ENCODE results near the gene PCDHGB6. TPM values are rescaled to one million over a fixed set of nuclear protein-coding genes. Genes with fewer than 3 reads are reported as not detected.
A peak's percentile ranks its signal among the peaks of the same experiment; 100 is the strongest.
"Not testable (repeated sequence)": the region's sequence is repeated elsewhere in the genome, so short reads cannot be mapped to it uniquely, and the experiment has no call there.

Gene PCDHGB6
- total RNA-seq, 1 donor from 2014 or later: 7.5 TPM

DNA sequence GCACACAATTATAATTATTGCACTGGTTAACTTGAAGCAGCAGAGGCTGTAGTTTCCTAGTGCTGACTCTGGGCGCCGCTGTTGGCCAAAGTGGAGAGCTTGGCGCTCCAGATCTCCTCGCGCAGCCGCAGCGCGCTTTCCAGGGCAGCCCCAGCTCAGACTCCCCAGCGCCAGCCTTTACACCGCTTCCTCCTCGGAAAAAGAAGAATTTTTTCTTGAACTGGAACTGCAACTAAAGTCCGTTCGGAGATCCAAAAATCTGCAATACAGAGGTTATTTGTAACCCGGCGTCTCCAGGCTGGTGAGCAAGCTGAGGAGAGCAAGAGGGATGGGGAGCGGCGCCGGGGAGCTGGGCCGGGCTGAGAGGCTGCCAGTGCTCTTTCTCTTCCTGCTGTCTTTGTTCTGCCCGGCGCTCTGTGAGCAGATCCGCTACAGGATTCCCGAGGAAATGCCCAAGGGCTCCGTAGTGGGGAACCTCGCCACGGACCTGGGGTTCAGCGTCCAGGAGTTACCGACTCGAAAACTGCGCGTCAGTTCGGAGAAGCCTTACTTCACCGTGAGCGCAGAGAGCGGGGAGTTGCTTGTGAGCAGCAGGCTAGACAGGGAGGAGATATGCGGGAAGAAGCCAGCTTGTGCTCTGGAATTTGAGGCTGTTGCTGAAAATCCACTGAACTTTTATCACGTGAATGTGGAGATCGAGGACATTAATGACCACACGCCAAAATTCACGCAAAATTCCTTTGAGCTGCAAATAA, 20.1 kb upstream of the PCDHGB6 start, which contains the start of gene PCDHGB4:
PCDHGB4 (plus strand) TSS at position 142 of the 755 bp plus-strand sequence; CDS start at position 329, 187 bp downstream.
- ATAC-seq (peak; percentile 92), DNase-seq (peak; percentile 74)

DNA sequence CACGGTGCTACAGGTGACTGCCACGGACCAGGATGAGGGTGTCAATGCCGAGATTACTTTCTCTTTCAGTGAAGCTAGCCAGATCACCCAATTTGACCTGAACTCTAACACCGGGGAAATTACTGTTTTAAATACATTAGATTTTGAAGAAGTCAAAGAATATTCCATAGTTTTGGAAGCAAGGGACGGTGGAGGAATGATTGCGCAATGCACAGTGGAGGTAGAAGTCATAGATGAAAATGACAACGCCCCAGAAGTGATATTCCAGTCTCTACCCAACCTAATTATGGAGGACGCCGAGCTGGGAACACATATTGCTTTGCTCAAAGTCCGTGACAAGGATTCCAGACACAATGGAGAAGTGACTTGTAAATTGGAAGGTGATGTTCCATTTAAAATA, 19.2 kb upstream of the PCDHGB6 start:
- Histone ChIP-seq H3K36me3 (no peaks in the 10 kb centered on the region), H3K27me3 (peaks cover 10% of the 10 kb centered on the region), H3K4me1 (no peaks in the 10 kb centered on the region), H3K9me3 (peaks cover 40% of the 10 kb centered on the region), H3K4me3 (no peak overlapping the region), H3K27ac (no peak overlapping the region)
- intact Hi-C loops (cut with DNase I): no loop called here
- no peak for DNase-seq
- ATAC-seq: no peak
- TF ChIP-seq, protein P1, sequence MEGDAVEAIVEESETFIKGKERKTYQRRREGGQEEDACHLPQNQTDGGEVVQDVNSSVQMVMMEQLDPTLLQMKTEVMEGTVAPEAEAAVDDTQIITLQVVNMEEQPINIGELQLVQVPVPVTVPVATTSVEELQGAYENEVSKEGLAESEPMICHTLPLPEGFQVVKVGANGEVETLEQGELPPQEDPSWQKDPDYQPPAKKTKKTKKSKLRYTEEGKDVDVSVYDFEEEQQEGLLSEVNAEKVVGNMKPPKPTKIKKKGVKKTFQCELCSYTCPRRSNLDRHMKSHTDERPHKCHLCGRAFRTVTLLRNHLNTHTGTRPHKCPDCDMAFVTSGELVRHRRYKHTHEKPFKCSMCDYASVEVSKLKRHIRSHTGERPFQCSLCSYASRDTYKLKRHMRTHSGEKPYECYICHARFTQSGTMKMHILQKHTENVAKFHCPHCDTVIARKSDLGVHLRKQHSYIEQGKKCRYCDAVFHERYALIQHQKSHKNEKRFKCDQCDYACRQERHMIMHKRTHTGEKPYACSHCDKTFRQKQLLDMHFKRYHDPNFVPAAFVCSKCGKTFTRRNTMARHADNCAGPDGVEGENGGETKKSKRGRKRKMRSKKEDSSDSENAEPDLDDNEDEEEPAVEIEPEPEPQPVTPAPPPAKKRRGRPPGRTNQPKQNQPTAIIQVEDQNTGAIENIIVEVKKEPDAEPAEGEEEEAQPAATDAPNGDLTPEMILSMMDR (IDR thresholded peaks at IDR 0.05): no peak

More for the DNA sequence above, 20.1 kb upstream of the PCDHGB6 start, which contains the start of gene PCDHGB4:
- TF ChIP-seq, protein P1 (IDR thresholded peaks at IDR 0.05): peak; percentile 42
- H3K4me1 ChIP-seq; H3K27ac ChIP-seq; intact Hi-C loops (cut with DNase I); H3K36me3 ChIP-seq; H3K4me3 ChIP-seq; H3K27me3 ChIP-seq: not testable (repeated sequence)
- H3K9me3 ChIP-seq: peaks cover 31% of the 10 kb centered on the region

DNA sequence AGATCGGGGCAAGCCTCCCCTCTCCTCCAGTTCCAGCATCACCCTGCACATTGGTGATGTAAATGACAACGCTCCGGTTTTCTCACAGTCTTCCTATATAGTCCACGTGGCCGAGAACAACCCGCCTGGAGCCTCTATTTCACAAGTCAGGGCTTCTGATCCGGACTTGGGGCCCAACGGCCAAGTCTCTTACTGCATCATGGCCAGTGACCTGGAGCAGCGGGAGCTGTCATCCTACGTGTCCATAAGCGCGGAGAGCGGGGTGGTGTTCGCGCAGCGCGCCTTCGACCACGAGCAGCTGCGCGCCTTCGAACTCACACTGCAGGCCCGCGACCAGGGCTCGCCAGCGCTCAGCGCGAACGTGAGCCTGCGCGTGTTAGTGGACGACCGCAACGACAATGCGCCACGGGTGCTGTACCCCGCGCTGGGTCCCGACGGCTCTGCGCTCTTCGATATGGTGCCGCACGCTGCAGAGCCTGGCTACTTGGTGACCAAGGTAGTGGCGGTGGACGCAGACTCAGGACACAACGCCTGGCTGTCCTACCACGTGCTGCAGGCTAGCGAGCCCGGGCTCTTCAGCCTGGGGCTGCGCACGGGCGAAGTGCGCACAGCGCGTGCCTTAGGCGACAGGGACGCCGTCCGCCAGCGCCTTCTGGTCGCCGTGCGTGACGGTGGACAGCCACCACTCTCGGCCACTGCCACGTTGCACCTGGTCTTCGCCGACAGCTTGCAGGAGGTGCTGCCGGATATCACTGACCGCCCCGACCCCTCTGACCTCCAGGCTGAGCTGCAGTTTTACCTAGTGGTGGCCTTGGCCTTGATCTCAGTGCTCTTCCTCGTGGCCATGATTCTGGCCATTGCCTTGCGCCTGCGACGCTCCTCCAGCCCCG, 18.4 kb upstream of the PCDHGB6 start:
- Histone ChIP-seq H3K27ac (no peak overlapping the region), H3K9me3 (peaks cover 39% of the 10 kb centered on the region), H3K36me3 (no peaks in the 10 kb centered on the region), H3K4me1 (no peaks in the 10 kb centered on the region), H3K27me3 (peaks cover 16% of the 10 kb centered on the region), H3K4me3 (no peak overlapping the region)
- DNase-seq (no peak), ATAC-seq (no peak)
- intact Hi-C loops (cut with DNase I): no loop called here
- TF ChIP-seq, protein P1 (IDR thresholded peaks at IDR 0.05): no peak

DNA sequence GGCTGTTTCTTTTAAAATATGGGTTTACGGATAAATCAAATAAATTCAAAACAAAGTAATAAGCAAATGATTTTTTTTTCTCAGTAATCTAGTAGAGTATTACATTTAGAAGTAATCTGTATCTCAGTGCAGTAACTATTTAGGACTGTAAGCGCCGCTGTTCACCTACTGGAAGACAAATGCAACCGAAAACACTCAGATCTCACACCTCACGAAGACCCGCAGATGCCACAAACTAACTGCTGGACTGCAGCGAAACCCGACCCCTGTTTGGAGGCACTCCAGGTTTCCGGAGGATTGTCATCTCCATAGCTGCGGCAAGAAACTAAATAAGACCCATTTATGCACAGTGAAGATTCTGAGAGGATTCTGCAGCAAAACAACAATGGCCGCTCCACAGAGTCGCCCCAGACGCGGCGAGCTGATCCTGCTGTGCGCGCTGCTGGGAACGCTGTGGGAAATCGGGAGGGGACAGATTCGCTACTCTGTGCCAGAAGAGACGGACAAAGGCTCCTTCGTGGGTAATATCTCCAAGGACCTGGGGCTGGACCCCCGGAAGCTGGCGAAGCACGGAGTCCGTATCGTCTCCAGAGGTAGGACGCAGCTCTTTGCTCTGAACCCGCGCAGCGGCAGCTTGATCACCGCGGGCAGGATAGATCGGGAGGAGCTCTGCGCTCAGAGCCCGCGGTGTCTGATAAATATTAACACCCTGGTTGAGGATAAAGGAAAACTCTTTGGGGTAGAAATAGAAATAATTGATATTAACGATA, 15.2 kb upstream of the PCDHGB6 start, which contains the start of gene PCDHGA8:
PCDHGA8 (plus strand) TSS at position 205 of the 770 bp plus-strand sequence; CDS start at position 386, 181 bp downstream.
- Histone ChIP-seq H3K9me3 (peaks cover 36% of the 10 kb centered on the region), H3K27ac (no peak within 1 kb of the TSS), H3K36me3 (no peaks in the 10 kb centered on the region), H3K4me1 (no peaks in the 10 kb centered on the region), H3K27me3 (peaks cover 16% of the 10 kb centered on the region), H3K4me3 (no peak within 1 kb of the TSS)
- no peak for ATAC-seq
- no peak for DNase-seq
- TF ChIP-seq, protein P1 (IDR thresholded peaks at IDR 0.05): peak; percentile 12
- intact Hi-C loops (cut with DNase I): no loop called here

DNA sequence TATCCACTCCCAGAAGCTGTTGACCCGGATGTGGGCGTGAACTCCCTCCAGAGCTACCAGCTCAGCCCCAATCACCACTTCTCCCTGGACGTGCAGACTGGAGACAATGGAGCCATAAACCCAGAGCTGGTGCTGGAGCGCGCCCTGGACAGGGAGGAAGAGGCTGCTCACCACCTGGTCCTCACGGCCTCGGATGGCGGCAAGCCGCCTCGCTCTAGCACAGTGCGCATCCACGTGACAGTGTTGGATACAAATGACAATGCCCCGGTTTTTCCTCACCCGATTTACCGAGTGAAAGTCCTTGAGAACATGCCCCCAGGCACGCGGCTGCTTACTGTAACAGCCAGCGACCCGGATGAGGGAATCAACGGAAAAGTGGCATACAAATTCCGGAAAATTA, 14.6 kb upstream of the PCDHGB6 start:
- Histone ChIP-seq H3K27me3 (peaks cover 16% of the 10 kb centered on the region), H3K4me1 (no peaks in the 10 kb centered on the region), H3K36me3 (no peaks in the 10 kb centered on the region), H3K9me3 (peaks cover 36% of the 10 kb centered on the region), H3K27ac (no peak overlapping the region), H3K4me3 (no peak overlapping the region)
- ATAC-seq (no peak), DNase-seq (no peak)
- TF ChIP-seq, protein P1 (IDR thresholded peaks at IDR 0.05): no peak
- intact Hi-C loops (cut with DNase I): no loop called here

DNA sequence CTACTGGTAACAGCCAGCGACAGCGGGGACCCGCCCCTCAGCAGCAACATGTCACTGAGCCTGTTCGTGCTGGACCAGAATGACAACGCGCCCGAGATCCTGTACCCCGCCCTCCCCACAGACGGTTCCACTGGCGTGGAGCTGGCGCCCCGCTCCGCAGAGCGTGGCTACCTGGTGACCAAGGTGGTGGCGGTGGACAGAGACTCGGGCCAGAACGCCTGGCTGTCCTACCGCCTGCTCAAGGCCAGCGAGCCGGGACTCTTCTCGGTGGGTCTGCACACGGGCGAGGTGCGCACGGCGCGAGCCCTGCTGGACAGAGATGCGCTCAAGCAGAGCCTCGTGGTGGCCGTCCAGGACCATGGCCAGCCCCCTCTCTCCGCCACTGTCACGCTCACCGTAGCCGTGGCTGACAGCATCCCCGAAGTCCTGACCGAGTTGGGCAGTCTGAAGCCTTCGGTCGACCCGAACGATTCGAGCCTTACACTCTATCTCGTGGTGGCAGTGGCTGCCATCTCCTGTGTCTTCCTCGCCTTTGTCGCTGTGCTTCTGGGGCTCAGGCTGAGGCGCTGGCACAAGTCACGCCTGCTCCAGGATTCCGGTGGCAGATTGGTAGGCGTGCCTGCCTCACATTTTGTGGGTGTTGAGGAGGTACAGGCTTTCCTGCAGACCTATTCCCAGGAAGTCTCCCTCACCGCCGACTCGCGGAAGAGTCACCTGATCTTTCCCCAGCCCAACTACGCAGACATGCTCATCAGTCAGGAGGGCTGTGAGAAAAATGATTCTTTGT, 13.2 kb upstream of the PCDHGB6 start:
- intact Hi-C loops (cut with DNase I); H3K27ac ChIP-seq; H3K4me3 ChIP-seq; ATAC-seq; H3K4me1 ChIP-seq; H3K36me3 ChIP-seq; DNase-seq: not testable (repeated sequence)
- Histone ChIP-seq H3K27me3 (peaks cover 23% of the 10 kb centered on the region), H3K9me3 (peaks cover 29% of the 10 kb centered on the region)

All from upper lobe of right lung (tissue), 1 donor.